K562 treated with DMSO at 1 percent for 12 hours (cell line): ENCODE results near the gene OR10H3. TPM values are rescaled to one million over a fixed set of nuclear protein-coding genes. Genes with fewer than 3 reads are reported as not detected.

ENCODE experiments used
- total RNA-seq: library from RNA; unstranded; fragments of 300-600 nt; gene quantifications from 2 replicates; pipeline ENCODE4 v1.2.3, GENCODE V29; 2022; ENCODE audit not compliant: insufficient read depth

OR10H3 gene, protein sequence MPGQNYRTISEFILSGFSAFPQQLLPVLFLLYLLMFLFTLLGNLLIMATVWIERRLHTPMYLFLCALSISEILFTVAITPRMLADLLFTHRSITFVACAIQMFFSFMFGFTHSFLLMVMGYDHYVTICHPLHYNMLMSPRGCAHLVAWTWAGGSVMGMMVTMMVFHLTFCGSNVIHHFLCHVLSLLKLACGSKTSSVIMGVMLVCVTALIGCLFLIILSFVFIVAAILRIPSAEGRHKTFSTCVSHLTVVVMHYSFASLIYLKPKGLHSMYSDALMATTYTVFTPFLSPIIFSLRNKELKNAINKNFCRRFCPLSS
- not detected in 2 replicates for total RNA-seq

DNA sequence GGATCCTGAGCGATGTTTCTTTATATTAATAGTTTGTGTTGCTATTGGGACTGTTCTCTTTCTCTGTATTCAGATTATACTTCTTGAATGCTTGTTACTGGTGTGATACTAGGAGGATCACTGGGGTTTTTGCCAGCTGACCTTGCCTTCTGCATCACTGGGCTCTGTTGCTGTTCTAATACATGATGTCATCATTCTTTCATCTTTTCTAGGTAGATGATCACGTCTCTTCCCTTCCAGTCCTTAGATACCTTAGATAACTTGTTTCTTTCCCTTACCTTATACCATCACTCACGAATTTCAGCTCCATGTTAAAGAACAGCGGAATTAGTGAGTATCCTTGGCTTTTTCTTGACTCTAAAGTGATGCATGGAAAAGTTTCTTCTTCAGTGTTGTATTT, at the start of gene OR10H3:
TSS of gene OR10H3 (plus strand) at position 264 of the 400 bp plus-strand sequence. CDS start 3,408 bp downstream, outside the sequence.

GRCh38 chr19:15727724-15728123, 10.1 kb upstream of the OR10H3 start, which contains the start of gene OR10H2:
OR10H2 (plus strand) TSS chr19:15728024; CDS start chr19:15728044, 20 bp downstream.

GRCh38 chr19:15787611-15788155, 49.9 kb downstream of the OR10H3 start, which contains the start of gene OR10H5:
OR10H5 (plus strand) TSS chr19:15787661; CDS start chr19:15794049, 6,388 bp downstream.

Other genes starting within 250 kb of the OR10H3 start
- gene CYP4F22, start 229.5 kb upstream of the OR10H3 start, total RNA-seq, result not detected in 2 replicates
- not detected in 2 replicates for gene CYP4F8, start 122.8 kb upstream of the OR10H3 start, total RNA-seq
- not detected in 2 replicates for gene CYP4F3, start 97.1 kb upstream of the OR10H3 start, total RNA-seq
- not detected in 2 replicates for gene CYP4F12, start 64.9 kb upstream of the OR10H3 start, total RNA-seq
- gene OR10H2, start 10.0 kb upstream of the OR10H3 start, total RNA-seq, result not detected in 2 replicates
- not detected in 2 replicates for gene OR10H5, start 49.7 kb downstream of the OR10H3 start, total RNA-seq
- gene OR10H1, start 77.7 kb downstream of the OR10H3 start, total RNA-seq, result not detected in 2 replicates
- gene CYP4F2, start 160.1 kb downstream of the OR10H3 start, total RNA-seq, result not detected in 2 replicates
- gene CYP4F11, start 196.5 kb downstream of the OR10H3 start, total RNA-seq, result not detected in 2 replicates
- gene OR10H4, start 211.0 kb downstream of the OR10H3 start, total RNA-seq, result not detected in 2 replicates